HepG2 (cell line): Measurements from ENCODE around the gene TNRC18. TPM values are rescaled to one million over a fixed set of nuclear protein-coding genes. Genes with fewer than 3 reads are reported as not detected.
A peak's percentile ranks its signal among the peaks of the same experiment; 100 is the strongest.

Experiments
- EP300 ChIP-seq, 3 experiments: sonication (generic) in 1 of 3; formaldehyde crosslinking in 1 of 3; IDR thresholded peaks; 2 replicates each; pipeline versions ENCODE4 v1.5.1 to v1.6.1; 2011 to 2020; ENCODE audit warnings: low read depth in 2 of 3, low read length in 2 of 3, borderline replicate concordance in 1 of 3, improper control_type of control experiment in 1 of 3, mild to moderate bottlenecking in 1 of 3, missing genetic modification reagents in 1 of 3, moderate library complexity in 1 of 3
- MIXL1 ChIP-seq: IDR thresholded peaks from 2 replicates; pipeline ENCODE4 v1.6.1; 2016
- NBN ChIP-seq: fragments of 450-650 bp; conservative IDR thresholded peaks from 2 replicates; pipeline ENCODE4 v1.6.1; 2017
- PHB2 ChIP-seq: fragments of 450-650 bp; IDR thresholded peaks from 2 replicates; pipeline ENCODE4 v1.6.1; 2018; ENCODE audit not compliant: partially characterized antibody
- POLR2A ChIP-seq, 2 experiments: IDR thresholded peaks; 2 replicates each; pipeline ENCODE4 v1.6.1; 2011; ENCODE audit warnings: low read depth in 2 of 2, low read length in 2 of 2, mild to moderate bottlenecking in 1 of 2, moderate library complexity in 1 of 2; ENCODE audit not compliant: insufficient read depth in 1 of 2
- POLR2AphosphoS5 ChIP-seq: IDR thresholded peaks from 2 replicates; pipeline ENCODE4 v1.6.1; 2012; ENCODE audit warnings: low read depth, low read length
- RXRA ChIP-seq: sonication (generic); formaldehyde crosslinking; IDR thresholded peaks from 2 replicates; pipeline ENCODE4 v1.5.1; 2020; ENCODE audit warnings: missing genetic modification reagents
- SSRP1 ChIP-seq: IDR thresholded peaks from 2 replicates; pipeline ENCODE4 v1.6.1; 2016; ENCODE audit warnings: control low read depth
- TBX2 ChIP-seq: sonication (generic); formaldehyde crosslinking; IDR thresholded peaks from 2 replicates; pipeline ENCODE4 v1.5.0; 2020; ENCODE audit warnings: missing genetic modification reagents, mild to moderate bottlenecking, borderline replicate concordance
- WIZ ChIP-seq: sonication (generic); formaldehyde crosslinking; IDR thresholded peaks from 2 replicates; pipeline ENCODE4 v1.5.1; 2020; ENCODE audit warnings: mild to moderate bottlenecking, missing genetic modification reagents
- ZNF121 ChIP-seq: sonication (generic); formaldehyde crosslinking; IDR thresholded peaks from 2 replicates; pipeline ENCODE4 v1.5.0; 2020; ENCODE audit warnings: mild to moderate bottlenecking, missing genetic modification reagents
- ZNF160 ChIP-seq: sonication (generic); formaldehyde crosslinking; IDR thresholded peaks from 2 replicates; pipeline ENCODE4 v1.8.0; 2022; ENCODE audit warnings: mild to moderate bottlenecking, inconsistent platforms, missing genetic modification reagents
- ZNF552 ChIP-seq: sonication (generic); formaldehyde crosslinking; IDR thresholded peaks from 2 replicates; pipeline ENCODE4 v1.9.0; 2022; ENCODE audit warnings: missing genetic modification reagents, mild to moderate bottlenecking, borderline replicate concordance
- ZNF782 ChIP-seq: sonication (generic); formaldehyde crosslinking; IDR thresholded peaks from 2 replicates; pipeline ENCODE4 v1.4.0; 2020; ENCODE audit warnings: missing genetic modification reagents, mild to moderate bottlenecking, borderline replicate concordance
- polyA plus RNA-seq, 8 experiments: library from polyadenylated mRNA; depleted of rRNA in 3 of 8; stranded (reverse) in 7 of 8; unstranded in 1 of 8; fragments of >200 nt; fragmentation: Illumina TruSeq in 4 of 8; extraction: Trizol in 4 of 8; gene quantifications; 2 replicates each; pipeline versions ENCODE4 v1.2.1 to v1.2.3, GENCODE V29; 2011 to 2016; ENCODE audit warnings: low read depth in 4 of 8, missing spikeins in 1 of 8, mixed read lengths in 1 of 8; ENCODE audit not compliant: insufficient read depth in 1 of 8
- total RNA-seq, 5 experiments: library from RNA; depleted of rRNA; stranded (reverse); fragments of >200 nt; fragmentation: Illumina TruSeq; extraction: Trizol; gene quantifications; 2 replicates each; pipeline ENCODE4 v1.2.3, GENCODE V29; 2016; ENCODE audit warnings: low read depth in 1 of 5
- TF ChIP-seq, protein P1 (sequence below): sonication (generic); formaldehyde crosslinking; conservative IDR thresholded peaks from 2 replicates; pipeline ENCODE4 v1.4.0; 2020; ENCODE audit warnings: missing genetic modification reagents
- TF ChIP-seq, protein P2 (sequence below): sonication (generic); formaldehyde crosslinking; IDR thresholded peaks from 2 replicates; pipeline ENCODE4 v1.4.0; 2020; ENCODE audit warnings: missing genetic modification reagents
- TF ChIP-seq, protein P3 (sequence below): sonication (generic); formaldehyde crosslinking; conservative IDR thresholded peaks from 2 replicates; pipeline ENCODE4 v1.8.0; 2022; ENCODE audit warnings: low read depth, missing genetic modification reagents
- TF ChIP-seq, protein P4 (sequence below): sonication (generic); formaldehyde crosslinking; IDR thresholded peaks from 2 replicates; pipeline ENCODE4 v1.8.1; 2023; ENCODE audit warnings: mild to moderate bottlenecking, moderate library complexity, missing genetic modification reagents
- TF ChIP-seq, protein P5 (sequence below): IDR thresholded peaks from 2 replicates; pipeline ENCODE4 v1.6.1; 2016; ENCODE audit warnings: control low read depth
- TF ChIP-seq, protein P6 (sequence below): sonication (generic); formaldehyde crosslinking; IDR thresholded peaks from 2 replicates; pipeline ENCODE4 v1.4.0; 2020; ENCODE audit warnings: missing genetic modification reagents; ENCODE audit errors: not compliant biosample characterization

Gene TNRC18
- total and polyA plus RNA-seq, 2 of the 13 experiments (the other 11 are each of a cell fraction or from before 2014, with no cell fraction given), result 11.7 to 17.4 TPM

DNA sequence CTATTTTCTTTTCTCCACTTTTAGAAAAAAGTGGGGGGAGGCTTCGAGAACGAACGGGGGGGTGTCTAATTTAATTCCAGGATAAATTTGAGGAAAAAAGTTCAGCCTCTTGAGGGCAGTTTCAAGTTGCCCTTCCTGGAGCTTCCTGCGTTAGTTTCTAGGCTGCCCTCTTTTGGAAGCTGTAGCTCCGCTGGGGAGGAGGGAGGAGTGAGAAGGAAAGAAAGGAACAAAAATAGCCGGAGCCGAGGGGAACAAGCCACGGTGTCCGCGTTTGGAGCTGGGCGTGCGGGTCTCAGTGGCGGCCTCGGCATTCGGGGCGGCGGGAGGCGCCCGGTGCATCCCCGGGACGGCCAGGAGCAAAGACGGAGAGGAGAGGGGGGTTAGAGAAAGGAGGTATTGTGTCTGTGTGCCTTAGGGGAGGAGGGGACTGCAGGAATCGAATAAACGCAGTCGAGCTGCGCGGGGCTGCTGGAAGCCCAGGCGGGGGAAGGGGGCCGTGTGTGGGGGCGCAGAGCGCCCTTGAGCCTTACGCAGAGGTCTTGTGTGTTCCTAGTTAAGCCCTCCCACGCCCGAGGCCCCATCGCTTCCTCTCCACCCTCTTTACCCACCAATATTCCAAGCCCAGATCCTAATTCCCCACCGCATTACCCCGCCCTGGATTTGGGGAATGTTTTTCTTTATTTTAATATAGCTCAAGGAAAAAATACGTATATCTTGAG is 2.0 kb upstream of the TNRC18 start (continued):
- TF ChIP-seq TBX2 (CRISPR knock-in tag), result peak; percentile 63
- no peak for TF ChIP-seq RXRA (CRISPR knock-in tag)
- peak; percentile 82 for TF ChIP-seq POLR2AphosphoS5
- TF ChIP-seq NBN, result no peak
- peak in 1 of 2 experiments; percentile 90; a peak in 2 of 4 replicates for TF ChIP-seq POLR2A (IDR thresholded peaks at IDR 0.05; ENCODE audit: insufficient read depth in 1 of 2, low read depth in 2 of 2, low read length in 2 of 2)
- TF ChIP-seq ZNF552 (CRISPR knock-in tag), result no peak
- TF ChIP-seq, protein P1, sequence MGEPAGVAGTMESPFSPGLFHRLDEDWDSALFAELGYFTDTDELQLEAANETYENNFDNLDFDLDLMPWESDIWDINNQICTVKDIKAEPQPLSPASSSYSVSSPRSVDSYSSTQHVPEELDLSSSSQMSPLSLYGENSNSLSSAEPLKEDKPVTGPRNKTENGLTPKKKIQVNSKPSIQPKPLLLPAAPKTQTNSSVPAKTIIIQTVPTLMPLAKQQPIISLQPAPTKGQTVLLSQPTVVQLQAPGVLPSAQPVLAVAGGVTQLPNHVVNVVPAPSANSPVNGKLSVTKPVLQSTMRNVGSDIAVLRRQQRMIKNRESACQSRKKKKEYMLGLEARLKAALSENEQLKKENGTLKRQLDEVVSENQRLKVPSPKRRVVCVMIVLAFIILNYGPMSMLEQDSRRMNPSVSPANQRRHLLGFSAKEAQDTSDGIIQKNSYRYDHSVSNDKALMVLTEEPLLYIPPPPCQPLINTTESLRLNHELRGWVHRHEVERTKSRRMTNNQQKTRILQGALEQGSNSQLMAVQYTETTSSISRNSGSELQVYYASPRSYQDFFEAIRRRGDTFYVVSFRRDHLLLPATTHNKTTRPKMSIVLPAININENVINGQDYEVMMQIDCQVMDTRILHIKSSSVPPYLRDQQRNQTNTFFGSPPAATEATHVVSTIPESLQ (CRISPR knock-in tag), result no peak
- TF ChIP-seq ZNF160 (CRISPR knock-in tag), result no peak
- no peak for TF ChIP-seq PHB2
- TF ChIP-seq, protein P2, sequence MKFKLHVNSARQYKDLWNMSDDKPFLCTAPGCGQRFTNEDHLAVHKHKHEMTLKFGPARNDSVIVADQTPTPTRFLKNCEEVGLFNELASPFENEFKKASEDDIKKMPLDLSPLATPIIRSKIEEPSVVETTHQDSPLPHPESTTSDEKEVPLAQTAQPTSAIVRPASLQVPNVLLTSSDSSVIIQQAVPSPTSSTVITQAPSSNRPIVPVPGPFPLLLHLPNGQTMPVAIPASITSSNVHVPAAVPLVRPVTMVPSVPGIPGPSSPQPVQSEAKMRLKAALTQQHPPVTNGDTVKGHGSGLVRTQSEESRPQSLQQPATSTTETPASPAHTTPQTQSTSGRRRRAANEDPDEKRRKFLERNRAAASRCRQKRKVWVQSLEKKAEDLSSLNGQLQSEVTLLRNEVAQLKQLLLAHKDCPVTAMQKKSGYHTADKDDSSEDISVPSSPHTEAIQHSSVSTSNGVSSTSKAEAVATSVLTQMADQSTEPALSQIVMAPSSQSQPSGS (CRISPR knock-in tag), result no peak
- peak; percentile 23; the same call in 1 of the 2 replicates for TF ChIP-seq MIXL1
- TF ChIP-seq, protein P3, sequence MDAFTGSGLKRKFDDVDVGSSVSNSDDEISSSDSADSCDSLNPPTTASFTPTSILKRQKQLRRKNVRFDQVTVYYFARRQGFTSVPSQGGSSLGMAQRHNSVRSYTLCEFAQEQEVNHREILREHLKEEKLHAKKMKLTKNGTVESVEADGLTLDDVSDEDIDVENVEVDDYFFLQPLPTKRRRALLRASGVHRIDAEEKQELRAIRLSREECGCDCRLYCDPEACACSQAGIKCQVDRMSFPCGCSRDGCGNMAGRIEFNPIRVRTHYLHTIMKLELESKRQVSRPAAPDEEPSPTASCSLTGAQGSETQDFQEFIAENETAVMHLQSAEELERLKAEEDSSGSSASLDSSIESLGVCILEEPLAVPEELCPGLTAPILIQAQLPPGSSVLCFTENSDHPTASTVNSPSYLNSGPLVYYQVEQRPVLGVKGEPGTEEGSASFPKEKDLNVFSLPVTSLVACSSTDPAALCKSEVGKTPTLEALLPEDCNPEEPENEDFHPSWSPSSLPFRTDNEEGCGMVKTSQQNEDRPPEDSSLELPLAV (CRISPR knock-in tag), result no peak
- no peak for TF ChIP-seq WIZ
- TF ChIP-seq, protein P4, sequence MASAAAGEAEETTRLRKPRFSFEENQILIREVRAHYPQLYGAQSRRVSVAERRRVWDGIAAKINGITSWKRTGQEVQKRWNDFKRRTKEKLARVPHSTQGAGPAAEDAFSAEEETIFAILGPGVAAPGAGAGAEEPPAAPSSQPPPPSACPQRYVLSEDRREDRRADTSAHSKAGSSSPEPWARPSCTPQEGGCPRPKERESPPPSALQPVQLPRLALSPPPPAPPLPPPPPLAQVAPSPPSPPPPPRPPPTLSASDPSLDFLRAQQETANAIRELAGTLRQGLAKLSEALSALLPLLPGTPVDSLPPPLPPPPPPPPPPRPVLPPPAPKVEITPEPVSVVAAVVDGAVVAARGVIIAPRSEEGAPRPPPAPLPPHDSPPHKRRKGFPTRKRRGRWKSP, result 0 out of 2 replicates have a peak, but pooled peaks have one; percentile 3
- TF ChIP-seq SSRP1, result no peak
- no peak for TF ChIP-seq ZNF782 (CRISPR knock-in tag)
- TF ChIP-seq EP300 (IDR thresholded peaks at IDR 0.05; ENCODE audit: low read depth in 2 of 2, low read length in 2 of 2), result peak in 1 of 2 experiments; percentile 48; a peak in 1 of 4 replicates
- no peak for TF ChIP-seq EP300 (CRISPR knock-in tag; IDR thresholded peaks at IDR 0.05; ENCODE audit: borderline replicate concordance)
- TF ChIP-seq ZNF121 (CRISPR knock-in tag), result peak; percentile 86
- TF ChIP-seq, protein P5, sequence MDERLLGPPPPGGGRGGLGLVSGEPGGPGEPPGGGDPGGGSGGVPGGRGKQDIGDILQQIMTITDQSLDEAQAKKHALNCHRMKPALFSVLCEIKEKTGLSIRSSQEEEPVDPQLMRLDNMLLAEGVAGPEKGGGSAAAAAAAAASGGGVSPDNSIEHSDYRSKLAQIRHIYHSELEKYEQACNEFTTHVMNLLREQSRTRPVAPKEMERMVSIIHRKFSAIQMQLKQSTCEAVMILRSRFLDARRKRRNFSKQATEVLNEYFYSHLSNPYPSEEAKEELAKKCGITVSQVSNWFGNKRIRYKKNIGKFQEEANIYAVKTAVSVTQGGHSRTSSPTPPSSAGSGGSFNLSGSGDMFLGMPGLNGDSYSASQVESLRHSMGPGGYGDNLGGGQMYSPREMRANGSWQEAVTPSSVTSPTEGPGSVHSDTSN (CRISPR knock-in tag), result no peak
- TF ChIP-seq, protein P6, sequence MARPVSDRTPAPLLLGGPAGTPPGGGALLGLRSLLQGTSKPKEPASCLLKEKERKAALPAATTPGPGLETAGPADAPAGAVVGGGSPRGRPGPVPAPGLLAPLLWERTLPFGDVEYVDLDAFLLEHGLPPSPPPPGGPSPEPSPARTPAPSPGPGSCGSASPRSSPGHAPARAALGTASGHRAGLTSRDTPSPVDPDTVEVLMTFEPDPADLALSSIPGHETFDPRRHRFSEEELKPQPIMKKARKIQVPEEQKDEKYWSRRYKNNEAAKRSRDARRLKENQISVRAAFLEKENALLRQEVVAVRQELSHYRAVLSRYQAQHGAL (CRISPR knock-in tag), result no peak
